Measurements from ENCODE around the gene PPP6R1.
A peak's percentile ranks its signal among the peaks of the same experiment; 100 is the strongest.

PPP6R1 gene

GRCh38 chr19:55247621-55248099 is 11.2 kb downstream of the PPP6R1 start:
- H3K4me1 Mint-ChIP-seq (ENCODE audit: low read depth), result peaks cover 77% of the 10 kb centered on the region
- intact Hi-C loops (cut with micrococcal nuclease), result no loop called here

DNA sequence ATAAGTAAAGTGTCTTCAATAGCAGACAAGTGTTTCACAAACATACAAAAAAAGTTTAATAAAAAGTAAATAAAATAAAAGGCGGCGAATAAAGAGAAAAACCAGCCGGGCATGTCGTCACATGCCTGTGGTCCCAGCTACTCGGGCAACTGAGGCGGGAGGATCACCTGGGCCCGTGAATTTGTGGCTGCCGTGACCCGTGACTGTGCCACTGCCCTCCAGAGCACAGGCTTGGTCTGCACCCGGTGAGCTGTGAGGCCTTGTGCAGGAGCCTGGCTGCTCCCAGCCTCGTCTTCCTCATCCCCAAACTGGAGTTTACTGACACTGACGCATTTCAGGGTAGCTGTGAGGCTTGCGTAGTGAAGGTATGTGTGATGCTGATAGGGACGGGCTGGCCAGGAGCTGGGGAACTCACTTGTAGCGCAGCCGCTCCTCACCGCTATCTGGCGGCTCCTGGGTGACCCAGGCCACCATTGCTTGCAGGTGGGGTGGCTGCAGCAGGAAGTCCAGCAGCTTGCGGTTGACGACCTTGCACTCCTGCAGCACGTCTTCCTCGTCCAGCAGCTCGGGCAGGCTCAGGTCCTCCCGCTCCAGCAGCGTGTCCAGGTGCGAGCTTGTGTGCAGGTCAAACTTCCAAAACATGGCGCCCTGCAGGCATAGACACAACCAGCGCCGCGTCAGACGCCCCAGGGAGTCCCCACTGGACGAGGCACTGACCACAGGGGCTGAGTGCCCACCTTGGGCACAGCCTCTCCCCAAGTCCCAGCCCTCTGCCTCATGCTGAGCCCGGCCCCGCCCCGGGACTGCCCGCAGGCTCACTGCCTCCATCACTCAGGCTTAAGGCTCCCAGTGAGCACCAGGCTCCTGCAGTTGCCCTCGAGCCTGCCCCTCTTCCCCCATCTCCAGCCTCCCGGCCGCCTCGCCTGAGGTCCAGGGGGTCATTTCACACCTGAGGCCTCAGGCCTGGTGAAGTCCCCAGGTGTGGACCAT is 12.1 kb downstream of the PPP6R1 start:
- peak overlapping the region; percentile 72 for H3K27ac Mint-ChIP-seq
- peaks cover 72% of the 10 kb centered on the region for H3K4me1 Mint-ChIP-seq (ENCODE audit: low read depth)
- no peak overlapping the region for H3K4me3 Mint-ChIP-seq
- no peaks in the 10 kb centered on the region for H3K27me3 Mint-ChIP-seq
- intact Hi-C loops (cut with micrococcal nuclease), result no loop called here
- H3K36me3 Mint-ChIP-seq (ENCODE audit: low read depth), result peaks cover 89% of the 10 kb centered on the region
- H3K9me3 Mint-ChIP-seq, result no peaks in the 10 kb centered on the region

More at GRCh38 chr19:55247621-55248099, 11.2 kb downstream of the PPP6R1 start:
- H3K27me3 Mint-ChIP-seq, result no peaks in the 10 kb centered on the region
- H3K4me3 Mint-ChIP-seq, result no peak overlapping the region
- peak overlapping the region; percentile 72 for H3K27ac Mint-ChIP-seq
- H3K9me3 Mint-ChIP-seq, result no peaks in the 10 kb centered on the region
- peaks cover 84% of the 10 kb centered on the region for H3K36me3 Mint-ChIP-seq (ENCODE audit: low read depth)

DNA sequence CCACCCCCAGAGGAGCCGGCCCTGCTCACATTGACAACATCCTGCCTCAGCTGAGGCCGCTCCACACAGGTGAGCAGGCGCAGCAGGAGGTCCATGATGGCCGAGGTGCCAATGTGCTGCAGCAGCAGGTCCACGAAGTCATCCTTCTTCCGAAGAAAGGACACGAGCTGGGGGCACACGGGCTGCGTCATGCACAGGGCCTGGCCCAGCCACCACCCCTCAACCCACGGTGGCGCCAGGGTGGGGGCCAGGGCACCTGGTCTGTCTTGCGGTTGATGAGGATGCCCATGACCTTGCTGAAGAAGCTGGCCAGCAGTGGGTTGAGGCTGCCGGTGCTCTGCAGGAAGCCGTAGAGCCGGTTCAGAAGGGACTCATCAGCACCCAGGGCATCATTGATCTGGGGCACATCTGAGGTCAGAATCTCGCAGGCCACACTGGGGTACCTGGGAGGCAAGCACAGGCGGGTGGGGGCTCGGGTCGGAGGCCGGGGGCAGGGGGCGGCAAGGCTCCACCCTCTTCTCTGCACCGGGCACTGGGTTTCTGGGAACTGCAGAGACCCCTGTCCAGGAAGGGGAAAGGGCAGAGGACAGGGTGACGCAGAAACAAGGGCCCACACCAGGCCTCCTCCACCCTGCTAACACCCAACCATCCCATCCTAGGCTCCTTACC is 13.4 kb downstream of the PPP6R1 start:
- Mint-ChIP-seq H3K27ac (peak overlapping the region; percentile 36), H3K27me3 (no peaks in the 10 kb centered on the region), H3K4me1 (ENCODE audit: low read depth) (peaks cover 58% of the 10 kb centered on the region), H3K9me3 (no peaks in the 10 kb centered on the region), H3K4me3 (no peak overlapping the region), H3K36me3 (ENCODE audit: low read depth) (peaks cover 89% of the 10 kb centered on the region)
- intact Hi-C loops (cut with micrococcal nuclease), result no loop called here

DNA sequence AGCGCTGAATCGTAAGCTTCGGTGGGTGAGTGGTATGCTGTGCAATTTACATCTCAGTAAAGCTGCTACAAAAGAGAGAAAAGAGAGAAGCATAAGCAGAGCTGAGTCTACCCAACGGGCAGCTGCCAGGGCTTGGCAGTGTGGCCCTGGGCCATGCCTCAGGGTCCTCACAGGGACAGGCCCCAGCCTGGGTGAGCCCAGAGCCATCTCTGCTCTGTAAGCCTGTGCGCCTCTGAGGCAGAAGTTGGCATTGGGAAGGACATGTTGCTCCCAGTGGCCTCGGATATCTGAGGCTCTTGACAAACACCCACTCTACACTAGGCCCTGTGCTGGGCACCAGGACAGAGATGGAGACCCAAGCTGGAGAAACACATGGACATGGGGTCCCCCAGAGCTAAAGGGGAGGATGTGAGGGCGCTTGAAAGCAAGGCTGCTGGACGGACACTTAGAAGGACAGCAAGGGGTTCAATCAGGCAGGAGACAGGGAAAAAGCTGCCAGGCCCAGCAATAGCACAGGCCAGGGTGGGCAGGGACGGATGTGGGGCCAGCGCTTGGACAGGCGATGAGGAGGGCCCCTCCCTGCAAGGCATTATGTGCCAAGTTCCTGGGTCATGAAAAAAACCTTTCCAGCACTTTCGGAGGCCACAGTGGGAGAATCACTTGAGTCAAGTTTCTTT is 14.7 kb downstream of the PPP6R1 start:
- Mint-ChIP-seq H3K9me3 (no peaks in the 10 kb centered on the region), H3K36me3 (ENCODE audit: low read depth) (peaks cover 92% of the 10 kb centered on the region), H3K27me3 (no peaks in the 10 kb centered on the region), H3K27ac (peak overlapping the region; percentile 11), H3K4me1 (ENCODE audit: low read depth) (peaks cover 45% of the 10 kb centered on the region), H3K4me3 (no peak overlapping the region)
- intact Hi-C loops (cut with micrococcal nuclease), result no loop called here

DNA sequence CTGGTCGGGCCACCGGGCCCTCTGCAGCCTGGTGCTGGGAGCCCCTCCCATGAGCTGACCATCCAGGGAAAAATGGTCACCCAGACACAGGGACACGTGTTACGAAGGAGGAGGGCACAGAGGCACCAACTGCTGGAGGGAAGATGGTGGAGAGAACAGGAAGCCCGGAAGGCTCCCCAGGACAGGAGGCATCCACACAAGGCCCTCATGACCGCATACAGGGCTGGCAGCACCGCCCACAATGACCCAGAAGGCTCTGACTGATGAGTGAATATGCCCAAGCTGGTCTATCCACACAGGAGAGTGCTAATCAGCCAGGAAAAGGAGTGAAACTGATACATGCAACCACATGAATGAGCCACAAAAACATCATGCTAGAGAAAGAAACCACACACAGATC is 16.3 kb downstream of the PPP6R1 start:
- intact Hi-C loops (cut with micrococcal nuclease), result no loop called here

DNA sequence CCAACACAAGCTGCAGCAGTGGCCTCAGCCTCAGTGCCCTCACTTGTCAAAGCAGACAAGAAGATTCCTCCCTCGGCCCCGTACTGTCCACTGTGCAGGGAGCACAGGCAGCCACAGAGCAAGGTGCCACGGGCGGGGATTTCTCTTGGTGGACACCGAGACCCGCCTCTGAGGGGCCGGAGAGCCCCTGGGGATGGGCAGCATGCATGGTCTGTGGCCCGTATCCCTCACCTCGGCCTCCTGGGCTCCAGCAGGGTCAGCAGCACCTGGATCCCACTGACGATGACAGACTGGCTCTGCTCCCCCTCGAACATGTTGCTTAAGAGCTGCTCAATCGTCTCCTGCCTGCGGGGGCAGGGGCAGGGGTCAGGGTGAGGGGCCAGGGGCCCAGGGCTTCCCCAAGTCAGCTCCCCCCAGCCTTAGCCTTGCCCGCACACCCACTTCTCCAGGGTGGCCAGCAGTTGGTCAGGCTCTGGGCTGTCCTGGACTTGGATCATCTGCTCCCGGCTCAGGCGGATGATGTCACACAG is 16.8 kb downstream of the PPP6R1 start:
- H3K36me3 Mint-ChIP-seq (ENCODE audit: low read depth), result peaks cover 100% of the 10 kb centered on the region
- H3K27ac Mint-ChIP-seq, result no peak overlapping the region
- H3K4me3 Mint-ChIP-seq, result no peak overlapping the region
- no peaks in the 10 kb centered on the region for H3K9me3 Mint-ChIP-seq
- intact Hi-C loops (cut with micrococcal nuclease), result no loop called here
- H3K4me1 Mint-ChIP-seq (ENCODE audit: low read depth), result peaks cover 24% of the 10 kb centered on the region
- no peaks in the 10 kb centered on the region for H3K27me3 Mint-ChIP-seq

More for the DNA sequence above, 16.3 kb downstream of the PPP6R1 start:
- Mint-ChIP-seq H3K27ac (no peak overlapping the region), H3K4me3 (no peak overlapping the region), H3K27me3 (no peaks in the 10 kb centered on the region), H3K4me1 (ENCODE audit: low read depth) (peaks cover 29% of the 10 kb centered on the region), H3K9me3 (no peaks in the 10 kb centered on the region), H3K36me3 (ENCODE audit: low read depth) (peaks cover 99% of the 10 kb centered on the region)

DNA sequence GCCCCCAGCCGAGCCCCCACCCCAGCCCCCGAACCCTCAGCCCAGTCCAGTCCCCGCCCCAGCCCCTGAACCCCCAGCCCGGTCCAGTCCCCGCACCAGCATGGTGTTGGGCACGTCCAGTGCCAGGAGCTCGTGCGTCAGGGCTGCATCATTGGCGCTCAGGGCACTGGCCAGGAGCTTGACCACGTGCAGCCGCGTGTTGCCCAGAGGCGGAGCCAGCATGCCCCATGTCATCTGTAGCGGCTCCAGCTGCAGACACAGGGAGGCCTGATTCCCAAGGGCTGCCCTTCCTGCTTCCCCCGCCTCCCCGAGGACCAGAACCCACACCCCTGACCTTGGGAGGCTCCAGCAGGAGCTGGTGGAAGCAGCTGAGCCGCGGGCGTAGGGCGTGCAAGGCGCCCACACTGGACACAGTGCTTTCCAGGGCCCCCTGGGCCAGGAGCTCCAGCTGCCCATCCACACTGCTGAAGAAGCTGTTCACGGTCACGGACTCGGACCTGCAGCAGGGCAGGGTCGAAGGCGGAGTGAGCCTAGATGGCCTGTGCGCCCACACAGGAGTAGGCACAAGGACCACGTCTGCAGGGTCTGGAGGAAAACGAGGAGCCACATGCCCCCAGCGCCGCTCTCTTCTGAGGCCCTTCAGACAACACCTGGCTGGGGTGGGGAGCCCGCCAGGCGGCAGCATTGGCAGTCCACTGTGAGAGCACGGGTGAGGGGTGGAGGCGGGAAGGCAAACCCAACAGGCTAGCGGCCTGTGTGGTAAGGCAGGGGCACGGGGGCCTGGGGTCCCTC is 17.5 kb downstream of the PPP6R1 start:
- Mint-ChIP-seq H3K27me3 (no peaks in the 10 kb centered on the region), H3K27ac (no peak overlapping the region), H3K4me1 (ENCODE audit: low read depth) (peaks cover 22% of the 10 kb centered on the region), H3K9me3 (no peaks in the 10 kb centered on the region), H3K36me3 (ENCODE audit: low read depth) (peaks cover 100% of the 10 kb centered on the region), H3K4me3 (no peak overlapping the region)
- intact Hi-C loops (cut with micrococcal nuclease), result no loop called here

GRCh38 chr19:55240713-55241020 is 18.1 kb downstream of the PPP6R1 start:
- intact Hi-C loops (cut with micrococcal nuclease), result no loop called here
- Mint-ChIP-seq H3K36me3 (ENCODE audit: low read depth) (peaks cover 100% of the 10 kb centered on the region), H3K27ac (no peak overlapping the region), H3K27me3 (no peaks in the 10 kb centered on the region), H3K4me3 (no peak overlapping the region), H3K9me3 (no peaks in the 10 kb centered on the region), H3K4me1 (ENCODE audit: low read depth) (peaks cover 17% of the 10 kb centered on the region)

GRCh38 chr19:55239004-55239403 is 19.8 kb downstream of the PPP6R1 start:
- Mint-ChIP-seq H3K36me3 (ENCODE audit: low read depth) (peaks cover 100% of the 10 kb centered on the region), H3K27me3 (no peaks in the 10 kb centered on the region), H3K4me3 (no peak overlapping the region), H3K9me3 (no peaks in the 10 kb centered on the region), H3K4me1 (ENCODE audit: low read depth) (peaks cover under 1% of the 10 kb centered on the region), H3K27ac (no peak overlapping the region)
- intact Hi-C loops (cut with micrococcal nuclease), result no loop called here

GRCh38 chr19:55238030-55238429 is 20.8 kb downstream of the PPP6R1 start:
- intact Hi-C loops (cut with micrococcal nuclease), result no loop called here
- Mint-ChIP-seq H3K27me3 (no peaks in the 10 kb centered on the region), H3K4me1 (ENCODE audit: low read depth) (no peaks in the 10 kb centered on the region), H3K4me3 (no peak overlapping the region), H3K36me3 (ENCODE audit: low read depth) (peaks cover 100% of the 10 kb centered on the region), H3K9me3 (no peaks in the 10 kb centered on the region), H3K27ac (no peak overlapping the region)

GRCh38 chr19:55232986-55233385 is 25.8 kb downstream of the PPP6R1 start:
- intact Hi-C loops (cut with micrococcal nuclease), result no loop called here
- Mint-ChIP-seq H3K36me3 (ENCODE audit: low read depth) (peaks cover 99% of the 10 kb centered on the region), H3K27ac (no peak overlapping the region), H3K4me1 (ENCODE audit: low read depth) (peaks cover 6% of the 10 kb centered on the region), H3K27me3 (no peaks in the 10 kb centered on the region), H3K4me3 (no peak overlapping the region), H3K9me3 (no peaks in the 10 kb centered on the region)

GRCh38 chr19:55232286-55232602 is 26.6 kb downstream of the PPP6R1 start:
- H3K36me3 Mint-ChIP-seq (ENCODE audit: low read depth), result peaks cover 99% of the 10 kb centered on the region
- H3K4me3 Mint-ChIP-seq, result no peak overlapping the region
- no peak overlapping the region for H3K27ac Mint-ChIP-seq
- no peaks in the 10 kb centered on the region for H3K9me3 Mint-ChIP-seq
- intact Hi-C loops (cut with micrococcal nuclease), result no loop called here
- H3K27me3 Mint-ChIP-seq, result no peaks in the 10 kb centered on the region
- peaks cover 7% of the 10 kb centered on the region for H3K4me1 Mint-ChIP-seq (ENCODE audit: low read depth)
